NCI-H128 (cell line): ENCODE measurements around the gene CCDC57.

Source experiments
- DNase-seq: peaks from one replicate; lab custom pipeline; 2025; ENCODE audit not compliant: unreplicated experiment; lab: John Stamatoyannopoulos, UW

CCDC57 gene

GRCh38 chr17:82064433-82065192 lies 148.0 kb downstream of the CCDC57 start:
- DNase-seq, result no peak

GRCh38 chr17:82063424-82064415 lies 148.9 kb downstream of the CCDC57 start:
- no peak for DNase-seq

GRCh38 chr17:82062984-82063368 lies 149.7 kb downstream of the CCDC57 start:
- no peak for DNase-seq

GRCh38 chr17:82062076-82062983 lies 150.3 kb downstream of the CCDC57 start:
- DNase-seq, result no peak

- no peak for DNase-seq
Measured at GRCh38 chr17:82061047-82061925, 151.4 kb downstream of the CCDC57 start.

GRCh38 chr17:82060614-82061013 lies 152.0 kb downstream of the CCDC57 start:
- DNase-seq, result no peak

- DNase-seq, result no peak
Measured at GRCh38 chr17:82060001-82060380, 152.7 kb downstream of the CCDC57 start.

GRCh38 chr17:82059272-82060000 lies 153.2 kb downstream of the CCDC57 start:
- DNase-seq, result no peak

GRCh38 chr17:82058855-82059249 lies 153.8 kb downstream of the CCDC57 start:
- no peak for DNase-seq

GRCh38 chr17:82058230-82058854 lies 154.3 kb downstream of the CCDC57 start:
- DNase-seq, result no peak

- DNase-seq, result no peak
Measured at GRCh38 chr17:82056729-82057621, 155.7 kb downstream of the CCDC57 start.

- no peak for DNase-seq
Measured at GRCh38 chr17:82055965-82056728, 156.5 kb downstream of the CCDC57 start.

- no peak for DNase-seq
Measured at GRCh38 chr17:82055023-82055964, 157.3 kb downstream of the CCDC57 start.

- no peak for DNase-seq
Measured at GRCh38 chr17:82054351-82055022, 158.2 kb downstream of the CCDC57 start.

- DNase-seq, result no peak
Measured at GRCh38 chr17:82053556-82054263, 158.9 kb downstream of the CCDC57 start.
